K562 (cell line): Measurements from ENCODE around the gene CCNT2. TPM values are rescaled to one million over a fixed set of nuclear protein-coding genes. Genes with fewer than 3 reads are reported as not detected.

Source experiments
- ATAC-seq: fragments of 200-7000 bp; cut with Tn5 transposase; 3 replicates; pipeline ENCODE4 v1.9.1; 2020; ENCODE audit warnings: moderate library complexity
- BruUV-seq: library from RNA; stranded (reverse); fragments of 400-500 nt; replicated peaks from 2 replicates; lab custom pipeline; 2021; lab: Mats Ljungman, UMichigan
- CTCF ChIA-PET: fragments of 300-600 bp; formaldehyde crosslinking; extraction: SDS; loops from one replicate; lab custom pipeline; 2021; ENCODE audit warnings: low intra/inter-chr PET ratio; lab: Yijun Ruan, JAX
- POLR2A ChIA-PET: fragments of 300-600, 350-650 bp; sonication (Branson Sonifier 250); formaldehyde crosslinking; extraction: SDS; loops from one replicate; lab custom pipeline; 2021; ENCODE audit warnings: antibody characterized with exemption, inconsistent platforms; lab: Yijun Ruan, JAX
- DNase-seq, 4 experiments: peaks; one replicate each; pipeline versions ENCODE4 v3.0.0 to v3.0.0-alpha.2; 2011 to 2018; ENCODE audit warnings: low spot score in 3 of 4, mixed read lengths in 3 of 4; ENCODE audit errors: extremely low read depth in 1 of 4
- FAIRE-seq: peaks from 2 replicates; lab custom pipeline; 2011; peaks lifted over from hg19 to GRCh38; lab: Jason Lieb, UNC
- H2AFZ ChIP-seq: 2 replicates; pipeline ENCODE4 v1.6.0; 2011; ENCODE audit warnings: low read depth, low read length, control low read depth, inconsistent platforms
- H3K27ac ChIP-seq: fragments of 200-600 bp; 3 replicates; pipeline ENCODE4 v1.8.0; 2011; ENCODE audit warnings: low read depth, mild to moderate bottlenecking, control low read depth, inconsistent platforms, low read length, moderate library complexity, mixed read lengths; ENCODE audit errors: extremely low read depth
- H3K27me3 ChIP-seq, 2 experiments: fragments of 300-600 bp in 1 of 2; 2 replicates in 1 of 2; 3 replicates in 1 of 2; pipeline versions ENCODE4 v1.6.0 to v1.8.0; 2011; ENCODE audit warnings: inconsistent platforms in 2 of 2, low read length in 2 of 2, mild to moderate bottlenecking in 1 of 2, mixed read lengths in 1 of 2, moderate library complexity in 1 of 2; ENCODE audit not compliant: control insufficient read depth in 2 of 2, insufficient read depth in 2 of 2
- H3K36me3 ChIP-seq: fragments of 300-600 bp; 3 replicates; pipeline ENCODE4 v1.8.0; 2011; ENCODE audit warnings: mild to moderate bottlenecking, low read length, inconsistent platforms; ENCODE audit not compliant: control insufficient read depth, insufficient read depth
- H3K4me1 ChIP-seq, 2 experiments: fragments of 200-600 bp in 1 of 2; replicated peaks in 1 of 2; 2 replicates in 1 of 2; 3 replicates in 1 of 2; pipeline versions ENCODE4 v1.5.1 to v1.8.0; 2011; ENCODE audit warnings: inconsistent platforms in 2 of 2, low read length in 2 of 2, mild to moderate bottlenecking in 1 of 2, mixed read lengths in 1 of 2, moderate library complexity in 1 of 2; ENCODE audit not compliant: control insufficient read depth in 2 of 2, insufficient read depth in 2 of 2
- H3K4me2 ChIP-seq: 2 replicates; pipeline ENCODE4 v1.6.1; 2011; ENCODE audit warnings: low read length, control low read depth, inconsistent platforms, mixed read lengths; ENCODE audit not compliant: insufficient read depth
- H3K4me3 ChIP-seq: fragments of 200-600 bp; sonication (generic), shearing (Covaris generic); 2 replicates; pipeline ENCODE4 v1.5.1; 2016; ENCODE audit warnings: control low read depth, inconsistent platforms
- H3K79me2 ChIP-seq: fragments of 200-600 bp; 3 replicates; pipeline ENCODE4 v1.8.0; 2011; ENCODE audit warnings: low read length, inconsistent platforms; ENCODE audit not compliant: control insufficient read depth, insufficient read depth
- H3K9ac ChIP-seq, 2 experiments: 2 replicates each; pipeline versions ENCODE4 v1.6.0 to v1.6.1; 2011; ENCODE audit warnings: low read depth in 2 of 2, low read length in 2 of 2, control low read depth in 1 of 2, inconsistent platforms in 1 of 2, mild to moderate bottlenecking in 1 of 2, mixed read lengths in 1 of 2; ENCODE audit not compliant: insufficient read depth in 1 of 2
- H3K9me1 ChIP-seq: one replicate; pipeline ENCODE4 v1.6.0; 2011; ENCODE audit warnings: inconsistent platforms, mild to moderate bottlenecking, low read length, moderate library complexity; ENCODE audit not compliant: control insufficient read depth, insufficient read depth
- H3K9me3 ChIP-seq: replicated peaks from 2 replicates; pipeline ENCODE4 v1.5.1; 2011; ENCODE audit warnings: low read depth, low read length, inconsistent platforms; ENCODE audit not compliant: control insufficient read depth, insufficient read depth
- H4K20me1 ChIP-seq: replicated peaks from 2 replicates; pipeline ENCODE4 v1.6.1; 2011; ENCODE audit warnings: low read length, inconsistent platforms, mixed read lengths; ENCODE audit not compliant: control insufficient read depth, insufficient read depth
- CBX5 ChIP-seq: IDR thresholded peaks from 2 replicates; pipeline ENCODE4 v1.6.1; 2014; ENCODE audit warnings: low read depth, borderline replicate concordance
- NCOA6 ChIP-seq: fragments of 450-650 bp; IDR thresholded peaks from 2 replicates; pipeline ENCODE4 v1.6.1; 2017; ENCODE audit warnings: mild to moderate bottlenecking
- ZBTB7A ChIP-seq: IDR thresholded peaks from 2 replicates; pipeline ENCODE4 v1.6.1; 2011; ENCODE audit warnings: low read depth, mild to moderate bottlenecking, low read length, moderate library complexity, borderline replicate concordance; ENCODE audit not compliant: control insufficient read depth
- WGBS: fragments of 100-300 bp; shearing (Covaris generic); methylation state at CpG from one replicate; pipeline ENCODE4 v1.1.6; 2016; ENCODE audit warnings: low coverage, mixed read lengths; ENCODE audit not compliant: insufficient coverage; ENCODE audit errors: missing lambda C conversion rate; 5-methylcytosine and 5-hydroxymethylcytosine counted together
- in situ Hi-C: fragments of 300-500 bp; cut with MboI; formaldehyde crosslinking; loops from 4 replicates; pipeline ENCODE4 v1.15.0; 2018; ENCODE audit warnings: inconsistent platforms, mixed read lengths
- intact Hi-C: fragments of 100-400 bp; cut with micrococcal nuclease; formaldehyde crosslinking; loops from 2 replicates; pipeline ENCODE4 v1.14.2; 2022
- polyA plus RNA-seq, 8 experiments: library from polyadenylated mRNA; depleted of rRNA in 4 of 8; stranded (reverse) in 5 of 8; unstranded in 3 of 8; fragments of >200 nt; fragmentation: Nextera tagmentation in 2 of 8; fragmentation: Illumina TruSeq in 1 of 8; extraction: Ambion mirVana in 2 of 8; extraction: Trizol in 1 of 8; gene quantifications; 2 replicates each; pipeline versions ENCODE4 v1.2.1 to v1.2.3, GENCODE V29; 2011 to 2014; ENCODE audit warnings: inconsistent platforms in 1 of 8, missing spikeins in 1 of 8
- total RNA-seq, 7 experiments: library from RNA; depleted of rRNA in 6 of 7; stranded (reverse); fragments of >200 nt in 6 of 7; fragmentation: Illumina TruSeq in 2 of 7; extraction: Trizol in 2 of 7; gene quantifications; 2 replicates each; pipeline versions ENCODE4 v1.2.1 to v1.2.3, GENCODE V29; 2011 to 2021; ENCODE audit warnings: low replicate concordance in 1 of 7
- TF ChIP-seq, protein P1 (sequence below): fragments of 450-650 bp; conservative IDR thresholded peaks from 2 replicates; pipeline ENCODE4 v1.6.1; 2016; ENCODE audit warnings: missing genetic modification characterization, low read depth, mild to moderate bottlenecking, control low read depth, missing compliant biosample characterization
- TF ChIP-seq, protein P2 (sequence below): fragments of 200-600 bp; sonication (generic); IDR thresholded peaks from one replicate; pipeline ENCODE4 v1.6.1; 2012; ENCODE audit warnings: mild to moderate bottlenecking, low read depth, low read length, inconsistent platforms

The CCNT2 gene
- total and polyA plus RNA-seq, 9 of the 15 experiments (the other 6 are each of a cell fraction or from before 2014, with no cell fraction given), result 12.6 to 30.0 (median 22.7) TPM

DNA sequence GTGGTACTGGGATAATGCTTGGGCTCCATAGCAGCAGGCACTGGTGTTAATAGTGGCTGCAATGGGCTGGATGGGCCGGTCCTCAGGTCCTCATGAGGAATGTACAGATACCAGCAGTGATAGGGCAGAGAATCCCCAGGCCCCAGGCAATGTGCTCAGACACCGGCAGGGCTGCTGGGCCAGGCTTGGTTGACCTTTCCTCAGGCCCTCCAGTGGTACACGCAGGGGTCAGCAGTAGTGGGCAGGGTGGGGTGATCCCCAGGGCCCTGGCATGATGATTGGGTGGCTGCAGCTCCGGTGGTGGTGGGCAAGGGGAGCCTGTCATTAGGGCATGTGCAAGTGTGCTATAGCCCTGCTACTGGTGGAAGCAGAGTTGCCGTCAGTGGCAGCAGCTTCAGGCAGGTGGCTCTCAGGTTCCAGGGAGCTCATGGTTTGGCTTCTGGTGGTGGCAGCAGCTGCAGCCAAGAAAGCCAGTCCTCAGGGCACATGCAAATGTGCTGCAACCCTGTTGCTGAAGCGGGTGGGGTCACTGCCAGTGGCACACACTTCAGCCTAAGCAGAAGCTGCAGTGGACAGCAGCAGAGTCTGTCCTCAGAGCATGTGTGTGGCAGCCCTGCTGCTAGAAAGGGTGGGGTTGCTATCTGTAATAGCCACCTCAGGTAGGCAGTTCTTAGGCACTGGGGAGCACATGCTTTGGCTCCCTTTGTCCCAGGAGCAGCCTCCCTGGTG is 56.8 kb downstream of the CCNT2 start:
- 2% methylated on average over 6 of the region's 6 CpGs for WGBS
- ChIA-PET CTCF (no interaction called here), POLR2A (interaction anchor here (1.1 kb wide), 1 partner anchor 10 kb away, joined by 5 read pairs; no protein-coding TSS in a partner anchor)
- H3K9me1 ChIP-seq, result no peaks in the 10 kb centered on the region
- H3K9ac ChIP-seq, result no peak overlapping the region
- H4K20me1 ChIP-seq, result no peaks in the 10 kb centered on the region
- no peaks in the 10 kb centered on the region for H3K36me3 ChIP-seq
- DNase-seq (no peak), FAIRE-seq (no peak), ATAC-seq (peak; percentile 49)
- H3K4me1 ChIP-seq, result peaks cover 0 to 5% of the 10 kb centered on the region in 2 experiments; a peak in 1 of 5 replicates
- no peak overlapping the region for H2AFZ ChIP-seq
- no peaks in the 10 kb centered on the region for H3K79me2 ChIP-seq
- no TSS peak for BruUV-seq
- in situ Hi-C loops (loop anchor here (25.0 kb wide), 1 partner anchor 1412 kb away; no protein-coding TSS in a partner anchor), intact Hi-C loops (no loop called here)
- H3K9me3 ChIP-seq, result no peaks in the 10 kb centered on the region; the same call in 1 of the 2 replicates
- no peak overlapping the region for H3K4me3 ChIP-seq
- H3K27ac ChIP-seq, result no peak overlapping the region
- H3K27me3 ChIP-seq, result peaks cover 2 to 15% of the 10 kb centered on the region in 2 experiments; a peak in 3 of 5 replicates
- no peak overlapping the region for H3K4me2 ChIP-seq
- TF ChIP-seq CBX5 (no peak), ZBTB7A (no peak), NCOA6 (no peak)
- TF ChIP-seq, protein P1, sequence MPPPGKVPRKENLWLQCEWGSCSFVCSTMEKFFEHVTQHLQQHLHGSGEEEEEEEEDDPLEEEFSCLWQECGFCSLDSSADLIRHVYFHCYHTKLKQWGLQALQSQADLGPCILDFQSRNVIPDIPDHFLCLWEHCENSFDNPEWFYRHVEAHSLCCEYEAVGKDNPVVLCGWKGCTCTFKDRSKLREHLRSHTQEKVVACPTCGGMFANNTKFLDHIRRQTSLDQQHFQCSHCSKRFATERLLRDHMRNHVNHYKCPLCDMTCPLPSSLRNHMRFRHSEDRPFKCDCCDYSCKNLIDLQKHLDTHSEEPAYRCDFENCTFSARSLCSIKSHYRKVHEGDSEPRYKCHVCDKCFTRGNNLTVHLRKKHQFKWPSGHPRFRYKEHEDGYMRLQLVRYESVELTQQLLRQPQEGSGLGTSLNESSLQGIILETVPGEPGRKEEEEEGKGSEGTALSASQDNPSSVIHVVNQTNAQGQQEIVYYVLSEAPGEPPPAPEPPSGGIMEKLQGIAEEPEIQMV (tag), result no peak
- TF ChIP-seq, protein P2, sequence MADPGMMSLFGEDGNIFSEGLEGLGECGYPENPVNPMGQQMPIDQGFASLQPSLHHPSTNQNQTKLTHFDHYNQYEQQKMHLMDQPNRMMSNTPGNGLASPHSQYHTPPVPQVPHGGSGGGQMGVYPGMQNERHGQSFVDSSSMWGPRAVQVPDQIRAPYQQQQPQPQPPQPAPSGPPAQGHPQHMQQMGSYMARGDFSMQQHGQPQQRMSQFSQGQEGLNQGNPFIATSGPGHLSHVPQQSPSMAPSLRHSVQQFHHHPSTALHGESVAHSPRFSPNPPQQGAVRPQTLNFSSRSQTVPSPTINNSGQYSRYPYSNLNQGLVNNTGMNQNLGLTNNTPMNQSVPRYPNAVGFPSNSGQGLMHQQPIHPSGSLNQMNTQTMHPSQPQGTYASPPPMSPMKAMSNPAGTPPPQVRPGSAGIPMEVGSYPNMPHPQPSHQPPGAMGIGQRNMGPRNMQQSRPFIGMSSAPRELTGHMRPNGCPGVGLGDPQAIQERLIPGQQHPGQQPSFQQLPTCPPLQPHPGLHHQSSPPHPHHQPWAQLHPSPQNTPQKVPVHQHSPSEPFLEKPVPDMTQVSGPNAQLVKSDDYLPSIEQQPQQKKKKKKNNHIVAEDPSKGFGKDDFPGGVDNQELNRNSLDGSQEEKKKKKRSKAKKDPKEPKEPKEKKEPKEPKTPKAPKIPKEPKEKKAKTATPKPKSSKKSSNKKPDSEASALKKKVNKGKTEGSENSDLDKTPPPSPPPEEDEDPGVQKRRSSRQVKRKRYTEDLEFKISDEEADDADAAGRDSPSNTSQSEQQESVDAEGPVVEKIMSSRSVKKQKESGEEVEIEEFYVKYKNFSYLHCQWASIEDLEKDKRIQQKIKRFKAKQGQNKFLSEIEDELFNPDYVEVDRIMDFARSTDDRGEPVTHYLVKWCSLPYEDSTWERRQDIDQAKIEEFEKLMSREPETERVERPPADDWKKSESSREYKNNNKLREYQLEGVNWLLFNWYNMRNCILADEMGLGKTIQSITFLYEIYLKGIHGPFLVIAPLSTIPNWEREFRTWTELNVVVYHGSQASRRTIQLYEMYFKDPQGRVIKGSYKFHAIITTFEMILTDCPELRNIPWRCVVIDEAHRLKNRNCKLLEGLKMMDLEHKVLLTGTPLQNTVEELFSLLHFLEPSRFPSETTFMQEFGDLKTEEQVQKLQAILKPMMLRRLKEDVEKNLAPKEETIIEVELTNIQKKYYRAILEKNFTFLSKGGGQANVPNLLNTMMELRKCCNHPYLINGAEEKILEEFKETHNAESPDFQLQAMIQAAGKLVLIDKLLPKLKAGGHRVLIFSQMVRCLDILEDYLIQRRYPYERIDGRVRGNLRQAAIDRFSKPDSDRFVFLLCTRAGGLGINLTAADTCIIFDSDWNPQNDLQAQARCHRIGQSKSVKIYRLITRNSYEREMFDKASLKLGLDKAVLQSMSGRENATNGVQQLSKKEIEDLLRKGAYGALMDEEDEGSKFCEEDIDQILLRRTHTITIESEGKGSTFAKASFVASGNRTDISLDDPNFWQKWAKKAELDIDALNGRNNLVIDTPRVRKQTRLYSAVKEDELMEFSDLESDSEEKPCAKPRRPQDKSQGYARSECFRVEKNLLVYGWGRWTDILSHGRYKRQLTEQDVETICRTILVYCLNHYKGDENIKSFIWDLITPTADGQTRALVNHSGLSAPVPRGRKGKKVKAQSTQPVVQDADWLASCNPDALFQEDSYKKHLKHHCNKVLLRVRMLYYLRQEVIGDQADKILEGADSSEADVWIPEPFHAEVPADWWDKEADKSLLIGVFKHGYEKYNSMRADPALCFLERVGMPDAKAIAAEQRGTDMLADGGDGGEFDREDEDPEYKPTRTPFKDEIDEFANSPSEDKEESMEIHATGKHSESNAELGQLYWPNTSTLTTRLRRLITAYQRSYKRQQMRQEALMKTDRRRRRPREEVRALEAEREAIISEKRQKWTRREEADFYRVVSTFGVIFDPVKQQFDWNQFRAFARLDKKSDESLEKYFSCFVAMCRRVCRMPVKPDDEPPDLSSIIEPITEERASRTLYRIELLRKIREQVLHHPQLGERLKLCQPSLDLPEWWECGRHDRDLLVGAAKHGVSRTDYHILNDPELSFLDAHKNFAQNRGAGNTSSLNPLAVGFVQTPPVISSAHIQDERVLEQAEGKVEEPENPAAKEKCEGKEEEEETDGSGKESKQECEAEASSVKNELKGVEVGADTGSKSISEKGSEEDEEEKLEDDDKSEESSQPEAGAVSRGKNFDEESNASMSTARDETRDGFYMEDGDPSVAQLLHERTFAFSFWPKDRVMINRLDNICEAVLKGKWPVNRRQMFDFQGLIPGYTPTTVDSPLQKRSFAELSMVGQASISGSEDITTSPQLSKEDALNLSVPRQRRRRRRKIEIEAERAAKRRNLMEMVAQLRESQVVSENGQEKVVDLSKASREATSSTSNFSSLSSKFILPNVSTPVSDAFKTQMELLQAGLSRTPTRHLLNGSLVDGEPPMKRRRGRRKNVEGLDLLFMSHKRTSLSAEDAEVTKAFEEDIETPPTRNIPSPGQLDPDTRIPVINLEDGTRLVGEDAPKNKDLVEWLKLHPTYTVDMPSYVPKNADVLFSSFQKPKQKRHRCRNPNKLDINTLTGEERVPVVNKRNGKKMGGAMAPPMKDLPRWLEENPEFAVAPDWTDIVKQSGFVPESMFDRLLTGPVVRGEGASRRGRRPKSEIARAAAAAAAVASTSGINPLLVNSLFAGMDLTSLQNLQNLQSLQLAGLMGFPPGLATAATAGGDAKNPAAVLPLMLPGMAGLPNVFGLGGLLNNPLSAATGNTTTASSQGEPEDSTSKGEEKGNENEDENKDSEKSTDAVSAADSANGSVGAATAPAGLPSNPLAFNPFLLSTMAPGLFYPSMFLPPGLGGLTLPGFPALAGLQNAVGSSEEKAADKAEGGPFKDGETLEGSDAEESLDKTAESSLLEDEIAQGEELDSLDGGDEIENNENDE, result no peak
